Naive thymus-derived CD4-positive, alpha-beta T cell (primary cell): ENCODE measurements around the gene SLC4A1. TPM values are rescaled to one million over a fixed set of nuclear protein-coding genes. Genes with fewer than 3 reads are reported as not detected.

Source experiments
- ATAC-seq: fragments of 150-1000 bp; cut with Tn5 transposase; 2 replicates; pipeline ENCODE4 v1.10.0; 2021; ENCODE audit warnings: mild to moderate bottlenecking, moderate library complexity
- CTCF ChIA-PET: fragments of 350-600 bp; sonication (Branson Sonifier 250); formaldehyde crosslinking; loops from one replicate; lab custom pipeline; 2021; ENCODE audit warnings: antibody characterized with exemption; lab: Charles Lee
- POLR2A ChIA-PET: fragments of 350-600 bp; sonication (Branson Sonifier 250); formaldehyde crosslinking; loops from one replicate; lab custom pipeline; 2021; ENCODE audit warnings: antibody characterized with exemption, inconsistent platforms; lab: Charles Lee
- DNase-seq, 9 donors: peaks; one replicate each; pipeline versions ENCODE4 v3.0.0 to v3.0.0-alpha.2; 2020 to 2022; ENCODE audit warnings: mixed read lengths in 1 of 9
- H3K27ac ChIP-seq: one replicate; pipeline ENCODE4 v1.7.0; 2013; ENCODE audit warnings: mild to moderate bottlenecking, low read depth, low read length, moderate library complexity
- H3K27me3 ChIP-seq, 2 donors: one replicate each; pipeline ENCODE4 v1.7.0; 2013; ENCODE audit warnings: low read length in 2 of 2, mild to moderate bottlenecking in 2 of 2, moderate library complexity in 2 of 2; ENCODE audit not compliant: control insufficient read depth in 2 of 2, insufficient read depth in 2 of 2
- H3K36me3 ChIP-seq, 3 experiments: 1 replicate in 2 of 3; 2 replicates in 1 of 3; pipeline ENCODE4 v1.7.0; 2013; ENCODE audit warnings: low read length in 3 of 3, mild to moderate bottlenecking in 3 of 3, moderate library complexity in 1 of 3; ENCODE audit not compliant: insufficient read depth in 3 of 3, control insufficient read depth in 2 of 3
- H3K4me1 ChIP-seq, 2 donors: one replicate each; pipeline ENCODE4 v1.7.0; 2013; ENCODE audit warnings: low read length in 2 of 2, mild to moderate bottlenecking in 2 of 2, moderate library complexity in 1 of 2; ENCODE audit not compliant: control insufficient read depth in 2 of 2, insufficient read depth in 2 of 2
- H3K4me3 ChIP-seq: 2 replicates; pipeline ENCODE4 v1.7.0; 2013; ENCODE audit warnings: mild to moderate bottlenecking, low read length
- H3K9me3 ChIP-seq, 3 experiments: 1 replicate in 2 of 3; 2 replicates in 1 of 3; pipeline ENCODE4 v1.7.0; 2013; ENCODE audit warnings: low read length in 3 of 3; ENCODE audit not compliant: control insufficient read depth in 2 of 3
- H3K27ac Mint-ChIP-seq, 9 donors: one replicate each; pipeline ENCODE4 v1.8.0; 2020 to 2022; ENCODE audit warnings: mixed read lengths in 9 of 9, mild to moderate bottlenecking in 8 of 9, moderate library complexity in 5 of 9, inconsistent platforms in 2 of 9
- H3K27me3 Mint-ChIP-seq, 5 donors: one replicate each; pipeline ENCODE4 v1.8.0; 2021 to 2022; ENCODE audit warnings: mixed read lengths in 5 of 5, mild to moderate bottlenecking in 1 of 5
- H3K36me3 Mint-ChIP-seq, 5 donors: one replicate each; pipeline ENCODE4 v1.8.0; 2020 to 2022; ENCODE audit warnings: mixed read lengths in 5 of 5, mild to moderate bottlenecking in 3 of 5, inconsistent platforms in 1 of 5
- H3K4me1 Mint-ChIP-seq, 7 donors: one replicate each; pipeline ENCODE4 v1.8.0; 2020 to 2022; ENCODE audit warnings: mixed read lengths in 7 of 7, mild to moderate bottlenecking in 3 of 7, inconsistent platforms in 1 of 7
- H3K4me3 Mint-ChIP-seq, 10 donors: one replicate each; pipeline ENCODE4 v1.8.0; 2020 to 2022; ENCODE audit warnings: mild to moderate bottlenecking in 10 of 10, mixed read lengths in 10 of 10, moderate library complexity in 6 of 10, inconsistent platforms in 2 of 10
- H3K9me3 Mint-ChIP-seq, 11 donors: one replicate each; pipeline ENCODE4 v1.8.0; 2020 to 2022; ENCODE audit warnings: mixed read lengths in 11 of 11, mild to moderate bottlenecking in 4 of 11, inconsistent platforms in 1 of 11, moderate library complexity in 1 of 11
- intact Hi-C, 2 donors: fragments of 100-400 bp; cut with micrococcal nuclease; formaldehyde crosslinking; loops; one replicate each; pipeline ENCODE4 v1.15.1; 2023
- polyA plus RNA-seq, 2 donors: library from polyadenylated mRNA; unstranded; fragments of 300-500 nt; fragmentation: Illumina TruSeq; gene quantifications; one replicate each; pipeline ENCODE4 v1.2.3, GENCODE V29; 2021
- total RNA-seq, 6 experiments: library from RNA in 5 of 6; stranded (reverse) in 5 of 6; gene quantifications; 1 replicate in 5 of 6; 2 replicates in 1 of 6; pipeline ENCODE4 v1.2.3 and lab custom pipeline; 2021 to 2026

Gene SLC4A1
- total and polyA plus RNA-seq, 7 experiments from 2014 or later, result 0.15 TPM; not detected in 6

DNA sequence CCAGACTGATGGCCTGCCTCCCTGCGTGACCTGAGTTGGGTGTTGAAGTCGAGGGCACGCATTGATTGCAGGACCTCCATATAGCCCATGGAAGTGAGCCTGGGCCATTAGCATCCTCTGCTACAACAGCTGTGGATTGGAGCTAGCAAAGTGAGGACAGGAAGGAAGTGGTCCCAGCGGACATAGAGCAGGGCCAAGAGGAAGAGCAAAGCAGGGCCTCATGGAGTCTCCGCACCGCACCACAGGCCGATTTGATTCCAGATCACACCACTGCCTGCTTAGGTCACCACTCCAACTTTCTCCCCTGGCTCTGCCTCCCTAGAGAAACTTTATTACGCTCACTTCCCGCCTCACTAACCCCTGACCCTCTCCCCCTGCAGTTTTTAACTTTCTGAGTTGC, 37.8 kb downstream of the SLC4A1 start:
- H3K27me3 Mint-ChIP-seq, result peaks cover 0 to 8% (median 0%) of the 10 kb centered on the region in 5 donors
- no peak for DNase-seq

DNA sequence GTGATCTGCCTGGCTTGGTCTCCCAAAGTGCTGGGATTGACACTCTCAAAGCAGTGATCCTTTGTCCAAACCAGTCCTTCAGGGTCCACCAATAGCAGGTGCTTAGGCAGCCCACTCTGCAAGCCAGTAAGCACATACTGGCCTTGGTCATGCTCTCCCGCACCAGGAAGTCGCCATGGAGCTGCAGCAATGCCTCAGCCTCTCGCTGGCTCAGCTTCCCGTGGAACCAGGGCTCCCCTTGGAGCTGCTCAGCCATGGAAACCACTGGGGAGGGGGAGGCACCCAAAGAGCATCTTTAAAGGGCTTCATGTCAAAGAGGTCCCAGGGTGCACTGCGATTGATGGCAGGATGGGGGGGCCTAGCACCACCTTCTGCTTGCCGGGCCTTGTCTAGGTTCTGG, 38.8 kb downstream of the SLC4A1 start:
- Histone ChIP-seq H3K4me1 (no peaks in the 10 kb centered on the region), H3K4me3 (no peak overlapping the region), H3K27me3 (no peaks in the 10 kb centered on the region), H3K9me3 (no peaks in the 10 kb centered on the region), H3K27ac (no peak overlapping the region), H3K36me3 (no peaks in the 10 kb centered on the region)
- peaks cover 0 to 10% (median 0%) of the 10 kb centered on the region in 5 donors for H3K27me3 Mint-ChIP-seq
- no peak overlapping the region for H3K4me3 Mint-ChIP-seq
- intact Hi-C loops, result no loop called here
- ChIA-PET CTCF (no interaction called here), POLR2A (interaction anchor here (1.3 kb wide), 1 partner anchor 8 kb away, joined by 5 read pairs; no protein-coding TSS in a partner anchor)
- no peaks in the 10 kb centered on the region for H3K9me3 Mint-ChIP-seq
- H3K36me3 Mint-ChIP-seq, result no peaks in the 10 kb centered on the region
- H3K4me1 Mint-ChIP-seq, result peaks cover 0 to 2% (median 0%) of the 10 kb centered on the region in 7 donors
- DNase-seq (no peak), ATAC-seq (no peak)
- H3K27ac Mint-ChIP-seq, result no peak overlapping the region

More for the DNA sequence above, 37.8 kb downstream of the SLC4A1 start:
- Histone ChIP-seq H3K36me3 (no peaks in the 10 kb centered on the region), H3K4me3 (no peak overlapping the region), H3K9me3 (no peaks in the 10 kb centered on the region), H3K4me1 (no peaks in the 10 kb centered on the region), H3K27ac (no peak overlapping the region), H3K27me3 (no peaks in the 10 kb centered on the region)
- no peak for ATAC-seq
- ChIA-PET POLR2A (interaction anchor here (0.6 to 1.3 kb wide), 3 partner anchors 9 to 100 kb away, joined by 3 to 5 read pairs (median 3); no protein-coding TSS in a partner anchor), CTCF (no interaction called here)
- no peak overlapping the region for H3K27ac Mint-ChIP-seq
- intact Hi-C loops, result no loop called here
- H3K9me3 Mint-ChIP-seq, result peaks cover 0 to 1% (median 0%) of the 10 kb centered on the region in 11 donors
- H3K4me3 Mint-ChIP-seq, result no peak overlapping the region
- H3K4me1 Mint-ChIP-seq, result peaks cover 0 to 6% (median 4%) of the 10 kb centered on the region in 7 donors
- no peaks in the 10 kb centered on the region for H3K36me3 Mint-ChIP-seq

DNA sequence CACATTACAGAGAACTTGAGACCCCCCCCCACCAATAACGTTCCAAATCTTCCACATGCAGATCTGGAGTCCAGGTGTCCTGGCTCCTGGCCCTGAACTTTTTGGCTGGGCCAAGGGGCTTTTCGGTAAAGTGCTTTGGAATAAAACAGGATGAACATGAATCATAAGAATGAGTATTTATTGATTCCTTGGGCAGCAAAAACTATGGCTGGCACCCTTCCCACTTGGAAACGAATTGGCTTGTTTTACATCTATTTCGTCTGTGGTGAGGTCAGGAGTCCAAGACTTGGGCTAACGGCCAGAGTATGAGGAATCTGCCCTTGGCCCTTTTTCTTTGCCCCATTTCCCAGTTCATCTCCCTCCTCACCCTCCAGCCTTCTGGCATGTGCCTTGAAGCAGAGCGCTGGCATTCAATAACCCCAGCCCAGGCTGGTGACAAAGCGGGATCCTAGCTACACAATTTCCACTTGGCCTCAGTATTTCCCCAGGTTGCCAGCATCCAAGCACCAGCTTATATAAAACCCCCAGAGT, 44.3 kb downstream of the SLC4A1 start:
- POLR2A ChIA-PET, result interaction anchor here (1.3 to 5.7 kb wide), 2 partner anchors 102 to 121 kb away, joined by 3 to 102 read pairs; partner anchors contain the start of genes GRN and SLC25A39
- intact Hi-C loops, result loop anchor here in 1 of 2 donors (5.0 kb wide), 1 partner anchor 44 kb away; the partner anchor contains the start of gene SLC4A1
- Histone ChIP-seq H3K9me3 (no peaks in the 10 kb centered on the region), H3K36me3 (peaks cover 0 to 11% (median 0%) of the 10 kb centered on the region in 3 experiments), H3K4me3 (no peak overlapping the region), H3K27me3 (no peaks in the 10 kb centered on the region), H3K27ac (no peak overlapping the region), H3K4me1 (no peaks in the 10 kb centered on the region)
- DNase-seq (no peak), ATAC-seq (no peak)
- Mint-ChIP-seq H3K4me1 (peaks cover 8 to 16% (median 11%) of the 10 kb centered on the region in 7 donors), H3K36me3 (no peaks in the 10 kb centered on the region), H3K27me3 (peaks cover 0 to 2% (median 0%) of the 10 kb centered on the region in 5 donors), H3K9me3 (peaks cover 0 to 5% (median 0%) of the 10 kb centered on the region in 11 donors), H3K27ac (peak overlapping the region in 7 of 9 donors; percentile 28 to 94 (median 62)), H3K4me3 (peak overlapping the region in 4 of 10 donors; percentile 51 to 99 (median 78))
- CTCF ChIA-PET, result no interaction called here

DNA sequence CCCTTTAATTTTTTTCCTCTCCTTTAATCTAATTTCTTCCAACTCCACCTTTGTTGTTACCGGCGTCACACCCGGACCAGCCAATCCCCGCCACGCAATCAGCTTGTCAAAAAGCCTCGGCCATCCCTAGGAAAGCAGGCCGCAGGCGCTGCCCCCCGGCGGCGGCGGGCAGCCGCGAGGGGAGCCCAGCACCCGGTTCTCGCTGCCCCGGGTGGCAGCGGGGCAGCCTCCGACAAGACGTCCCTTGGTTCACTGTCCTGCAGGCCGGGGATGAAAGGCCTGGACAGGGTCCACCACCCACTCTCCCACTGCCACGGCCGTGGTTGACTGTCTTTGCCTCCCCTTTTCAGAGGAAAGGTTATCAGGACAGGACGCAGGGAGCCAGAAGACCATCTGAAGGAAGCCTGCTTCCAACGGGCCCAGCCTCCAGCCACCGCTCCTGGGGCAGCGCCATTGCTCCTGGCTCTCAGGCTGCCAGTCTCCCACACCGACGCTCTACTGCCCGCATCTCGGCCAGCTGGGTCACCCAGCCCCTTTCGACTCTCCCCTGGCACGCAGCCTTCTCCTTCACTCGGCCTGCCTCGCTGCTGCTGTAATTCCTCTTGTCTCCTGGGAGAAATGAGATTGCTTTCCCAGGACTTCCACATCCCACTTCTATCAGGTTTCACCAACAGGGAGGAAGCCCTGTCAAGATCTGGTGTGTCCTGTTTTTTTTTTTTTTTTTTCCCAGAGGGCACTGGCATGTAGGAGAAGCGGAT, 45.6 kb downstream of the SLC4A1 start:
- Mint-ChIP-seq H3K4me1 (peaks cover 13 to 21% (median 16%) of the 10 kb centered on the region in 7 donors), H3K27ac (peak overlapping the region; percentile 93 to 99 (median 95)), H3K36me3 (peaks cover 0 to 5% (median 0%) of the 10 kb centered on the region in 5 donors), H3K9me3 (peaks cover 0 to 5% (median 0%) of the 10 kb centered on the region in 11 donors), H3K4me3 (peak overlapping the region; percentile 93 to 99 (median 96)), H3K27me3 (peaks cover 0 to 2% (median 0%) of the 10 kb centered on the region in 5 donors)
- Histone ChIP-seq H3K36me3 (peaks cover 0 to 11% (median 0%) of the 10 kb centered on the region in 3 experiments), H3K27me3 (no peaks in the 10 kb centered on the region), H3K27ac (peak overlapping the region; percentile 90), H3K4me3 (peak overlapping the region; percentile 96), H3K9me3 (no peaks in the 10 kb centered on the region), H3K4me1 (peaks cover 5 to 10% of the 10 kb centered on the region in 2 donors)
- peak in 6 of 9 donors; percentile 26 to 57 (median 40) for DNase-seq
- ATAC-seq, result no peak
- ChIA-PET POLR2A (interaction anchor here (0.6 to 14.1 kb wide), 13 partner anchors 13 to 1958 kb away, joined by 3 to 319 read pairs (median 21); partner anchors contain the start of genes ATXN7L3, RUNDC3A, SLC25A39 and TMUB2), CTCF (interaction anchor here (0.6 to 4.4 kb wide), 6 partner anchors 11 to 1150 kb away, joined by 3 to 33 read pairs (median 4); no protein-coding TSS in a partner anchor)
- intact Hi-C loops, result loop anchor here in 1 of 2 donors (5.0 kb wide), 1 partner anchor 45 kb away; the partner anchor contains the start of gene SLC4A1

DNA sequence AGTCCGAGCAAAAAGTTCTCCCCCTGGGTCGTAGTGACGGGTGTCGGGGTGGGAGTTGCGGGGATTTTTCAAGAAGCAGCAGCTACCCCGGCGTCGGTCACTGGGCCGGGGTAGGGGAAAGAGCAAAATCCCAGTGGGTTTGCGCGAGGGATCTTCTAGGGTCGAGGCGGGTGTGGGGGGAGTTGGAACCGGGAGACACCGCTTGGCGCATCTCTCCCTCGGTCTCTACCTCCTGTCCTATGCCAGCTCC, 46.1 kb downstream of the SLC4A1 start:
- CTCF ChIA-PET, result interaction anchor here (0.6 to 4.4 kb wide), 7 partner anchors 11 to 1149 kb away, joined by 3 to 33 read pairs (median 3); no protein-coding TSS in a partner anchor
- H3K27me3 Mint-ChIP-seq, result peaks cover 0 to 2% (median 0%) of the 10 kb centered on the region in 5 donors
- Histone ChIP-seq H3K27ac (peak overlapping the region; percentile 90), H3K9me3 (no peaks in the 10 kb centered on the region), H3K4me1 (peaks cover 10 to 15% of the 10 kb centered on the region in 2 donors), H3K4me3 (peak overlapping the region; percentile 96), H3K27me3 (no peaks in the 10 kb centered on the region), H3K36me3 (peaks cover 0 to 11% (median 0%) of the 10 kb centered on the region in 3 experiments)
- ATAC-seq, result no peak
- peak overlapping the region; percentile 93 to 99 (median 96) for H3K4me3 Mint-ChIP-seq
- H3K36me3 Mint-ChIP-seq, result peaks cover 0 to 9% (median 0%) of the 10 kb centered on the region in 5 donors
- H3K4me1 Mint-ChIP-seq, result peaks cover 18 to 25% (median 20%) of the 10 kb centered on the region in 7 donors
- peak overlapping the region; percentile 93 to 99 (median 95) for H3K27ac Mint-ChIP-seq
- intact Hi-C loops, result loop anchor here in 1 of 2 donors (1.0 to 5.0 kb wide), 4 partner anchors 25 to 98 kb away; partner anchors contain the start of genes HDAC5, RUNDC3A and SLC4A1
- peaks cover 0 to 5% (median 0%) of the 10 kb centered on the region in 11 donors for H3K9me3 Mint-ChIP-seq
- DNase-seq, result peak in 3 of 9 donors; percentile 34 to 48 (median 43)
- POLR2A ChIA-PET, result interaction anchor here (0.9 to 14.1 kb wide), 13 partner anchors 13 to 282 kb away, joined by 3 to 319 read pairs (median 21); partner anchors contain the start of genes ATXN7L3, RUNDC3A, SLC25A39 and TMUB2
